Kidney epithelial cell (primary cell): ENCODE results near the gene THAP2. TPM values are rescaled to one million over a fixed set of nuclear protein-coding genes. Genes with fewer than 3 reads are reported as not detected.

Source experiments
- DNase-seq: peaks from one replicate; pipeline ENCODE4 v3.0.0-alpha.2; 2010; ENCODE audit warnings: low read depth
- H3K27me3 ChIP-seq: 2 replicates; pipeline ENCODE4 v1.6.0; 2011; ENCODE audit warnings: low read length; ENCODE audit not compliant: control insufficient read depth, insufficient read depth
- H3K36me3 ChIP-seq: 2 replicates; pipeline ENCODE4 v1.5.1; 2011; ENCODE audit warnings: low read length; ENCODE audit not compliant: control insufficient read depth, insufficient read depth
- H3K4me3 ChIP-seq: 2 replicates; pipeline ENCODE4 v1.5.1; 2011; ENCODE audit warnings: low read depth, mild to moderate bottlenecking, control low read depth, low read length
- total RNA-seq: library from RNA; depleted of rRNA; stranded (reverse); fragments of >200 nt; gene quantifications from 2 replicates; pipeline ENCODE4 v1.2.3, GENCODE V29; 2015
- TF ChIP-seq, protein P1 (sequence below): IDR thresholded peaks from 2 replicates; pipeline ENCODE4 v1.5.1; 2011; ENCODE audit warnings: mild to moderate bottlenecking, moderate library complexity, low read length, control low read depth, inconsistent platforms; ENCODE audit not compliant: insufficient read depth, poor library complexity, severe bottlenecking

Gene THAP2
- total RNA-seq, 1 donor from 2014 or later, result 4.1 TPM

DNA sequence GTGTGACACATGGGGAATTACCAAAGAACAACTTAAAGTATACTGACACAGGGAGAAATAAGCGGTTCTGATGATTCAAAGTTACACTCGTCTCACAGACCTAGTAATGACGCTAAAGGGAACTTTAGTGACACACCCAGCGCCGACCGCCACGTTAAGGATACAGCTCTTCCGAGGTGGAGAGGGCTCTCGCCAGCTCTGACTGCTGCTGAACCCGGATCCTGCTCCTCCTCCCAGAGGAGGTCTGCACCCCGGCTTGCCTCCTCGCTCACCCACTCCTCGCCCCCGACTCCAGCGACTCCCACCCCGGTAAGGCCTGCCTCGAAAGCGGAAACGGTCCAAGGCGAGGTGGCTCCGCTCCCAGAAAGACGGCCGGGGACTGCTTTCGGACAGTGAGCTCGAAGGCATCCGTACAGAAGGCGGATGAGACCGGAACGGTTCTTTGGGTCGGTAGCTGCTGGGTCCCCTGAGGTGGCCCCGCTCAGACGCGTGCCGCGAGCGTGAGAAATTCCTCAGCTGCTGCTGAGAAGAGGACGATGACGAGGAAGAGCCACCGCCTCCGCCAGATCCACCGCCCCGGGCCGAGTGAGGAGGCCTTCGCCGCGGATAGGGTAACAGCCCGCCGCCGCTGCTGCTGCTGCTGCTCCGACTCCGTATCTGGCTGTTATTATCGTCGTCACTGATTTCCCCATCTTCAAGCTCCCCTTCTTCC lies 1.1 kb upstream of the THAP2 start:
- DNase-seq, result no peak
- TF ChIP-seq, protein P1, sequence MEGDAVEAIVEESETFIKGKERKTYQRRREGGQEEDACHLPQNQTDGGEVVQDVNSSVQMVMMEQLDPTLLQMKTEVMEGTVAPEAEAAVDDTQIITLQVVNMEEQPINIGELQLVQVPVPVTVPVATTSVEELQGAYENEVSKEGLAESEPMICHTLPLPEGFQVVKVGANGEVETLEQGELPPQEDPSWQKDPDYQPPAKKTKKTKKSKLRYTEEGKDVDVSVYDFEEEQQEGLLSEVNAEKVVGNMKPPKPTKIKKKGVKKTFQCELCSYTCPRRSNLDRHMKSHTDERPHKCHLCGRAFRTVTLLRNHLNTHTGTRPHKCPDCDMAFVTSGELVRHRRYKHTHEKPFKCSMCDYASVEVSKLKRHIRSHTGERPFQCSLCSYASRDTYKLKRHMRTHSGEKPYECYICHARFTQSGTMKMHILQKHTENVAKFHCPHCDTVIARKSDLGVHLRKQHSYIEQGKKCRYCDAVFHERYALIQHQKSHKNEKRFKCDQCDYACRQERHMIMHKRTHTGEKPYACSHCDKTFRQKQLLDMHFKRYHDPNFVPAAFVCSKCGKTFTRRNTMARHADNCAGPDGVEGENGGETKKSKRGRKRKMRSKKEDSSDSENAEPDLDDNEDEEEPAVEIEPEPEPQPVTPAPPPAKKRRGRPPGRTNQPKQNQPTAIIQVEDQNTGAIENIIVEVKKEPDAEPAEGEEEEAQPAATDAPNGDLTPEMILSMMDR, result no peak
- H3K36me3 ChIP-seq, result peaks cover 1% of the 10 kb centered on the region
- H3K4me3 ChIP-seq, result peak overlapping the region; percentile 79
- H3K27me3 ChIP-seq, result no peaks in the 10 kb centered on the region

- Histone ChIP-seq H3K4me3 (peak overlapping the region; percentile 79), H3K36me3 (no peaks in the 10 kb centered on the region), H3K27me3 (no peaks in the 10 kb centered on the region)
- DNase-seq, result no peak
- TF ChIP-seq, protein P1, result no peak
Observed at GRCh38 chr12:71664411-71665089, 449 bp downstream of the THAP2 start.

- TF ChIP-seq, protein P1, result no peak
- Histone ChIP-seq H3K4me3 (peak overlapping the region; percentile 79), H3K36me3 (no peaks in the 10 kb centered on the region), H3K27me3 (no peaks in the 10 kb centered on the region)
- no peak for DNase-seq
Observed at GRCh38 chr12:71665090-71665463, 976 bp downstream of the THAP2 start.

DNA sequence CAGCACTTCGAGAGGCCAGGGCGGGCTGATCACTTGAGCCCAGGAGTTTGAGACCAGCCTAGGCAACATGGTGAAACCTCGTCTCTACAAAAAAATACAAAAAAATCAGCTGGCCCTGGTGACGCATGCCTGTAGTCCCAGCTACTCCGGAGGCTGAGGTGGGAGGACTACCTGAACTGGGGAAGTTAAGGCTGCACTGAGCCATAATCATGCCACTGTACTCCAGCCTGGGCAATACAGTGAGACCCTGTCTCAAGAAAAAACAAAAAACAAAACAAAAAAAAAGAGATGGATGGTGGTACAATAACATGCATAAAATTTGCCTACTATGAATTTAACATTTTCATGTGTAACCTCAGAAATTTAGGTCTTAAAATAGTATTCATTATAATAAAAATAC lies 2.2 kb downstream of the THAP2 start:
- no peak for DNase-seq
- Histone ChIP-seq H3K27me3 (no peaks in the 10 kb centered on the region), H3K4me3 (no peak overlapping the region), H3K36me3 (no peaks in the 10 kb centered on the region)
- TF ChIP-seq, protein P1, result no peak

DNA sequence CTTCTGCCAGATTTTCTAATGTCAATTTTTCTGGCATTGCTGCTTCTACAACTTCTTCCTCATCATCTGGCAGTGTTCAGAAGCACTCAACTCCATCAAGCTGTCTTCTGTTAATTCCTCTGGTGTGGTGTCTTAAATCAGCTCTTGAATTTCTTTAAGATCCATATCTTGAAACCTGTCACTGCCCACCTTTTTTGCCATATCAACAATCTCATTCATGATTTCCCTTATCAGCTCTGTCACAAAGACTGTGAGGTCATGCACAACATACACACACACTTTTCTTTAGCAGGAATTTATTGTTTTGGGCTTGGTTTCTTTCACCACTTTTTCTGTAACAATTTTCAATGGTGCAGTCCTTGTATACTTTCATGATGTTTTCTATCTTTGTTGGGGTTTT lies 7.2 kb downstream of the THAP2 start:
- H3K4me3 ChIP-seq, result no peak overlapping the region
- no peak for DNase-seq
- no peaks in the 10 kb centered on the region for H3K36me3 ChIP-seq
- TF ChIP-seq, protein P1, result no peak
- no peaks in the 10 kb centered on the region for H3K27me3 ChIP-seq
